GM19468 (cell line): ENCODE measurements around the gene STK40.
A peak's percentile ranks its signal among the peaks of the same experiment; 100 is the strongest.

Source experiments
- ATAC-seq: cut with Tn5 transposase; IDR thresholded peaks from one replicate; pipeline ENCODE4 v1.9.1; 2021; ENCODE audit warnings: mild to moderate bottlenecking, moderate library complexity, moderate number of reproducible peaks; ENCODE audit not compliant: unreplicated experiment; ENCODE audit errors: extremely low read depth

Gene STK40

GRCh38 chr1:36400514-36400824 is 14.7 kb upstream of the STK40 start:
- no peak for ATAC-seq

- ATAC-seq, result no peak
Observed at GRCh38 chr1:36398370-36398977, 12.8 kb upstream of the STK40 start.

GRCh38 chr1:36397378-36398230 is 11.9 kb upstream of the STK40 start, which contains the start of gene LSM10:
Gene LSM10, minus strand, starts transcription at chr1:36397908. Its CDS starts 3,779 bp downstream, at chr1:36394129.
- ATAC-seq, result peak; percentile 65

GRCh38 chr1:36397083-36397377 is 11.3 kb upstream of the STK40 start:
- ATAC-seq, result no peak

GRCh38 chr1:36396359-36396758 is 10.6 kb upstream of the STK40 start:
- no peak for ATAC-seq

- ATAC-seq, result no peak
Observed at GRCh38 chr1:36393686-36394085, 8.0 kb upstream of the STK40 start.

GRCh38 chr1:36392836-36393235 is 7.1 kb upstream of the STK40 start:
- no peak for ATAC-seq

GRCh38 chr1:36391271-36391670 is 5.5 kb upstream of the STK40 start:
- no peak for ATAC-seq

- no peak for ATAC-seq
Observed at GRCh38 chr1:36390411-36390810, 4.7 kb upstream of the STK40 start.

- no peak for ATAC-seq
Observed at GRCh38 chr1:36389999-36390398, 4.3 kb upstream of the STK40 start.

- no peak for ATAC-seq
Observed at GRCh38 chr1:36389261-36389660, 3.5 kb upstream of the STK40 start.

GRCh38 chr1:36387141-36387949 is 1.6 kb upstream of the STK40 start:
- ATAC-seq, result no peak

GRCh38 chr1:36386265-36387140 is 779 bp upstream of the STK40 start:
- no peak for ATAC-seq

GRCh38 chr1:36384542-36385409 is 948 bp downstream of the STK40 start:
- no peak for ATAC-seq

GRCh38 chr1:36383240-36383639 is 2.5 kb downstream of the STK40 start:
- ATAC-seq, result no peak

- ATAC-seq, result no peak
Observed at GRCh38 chr1:36382669-36383068, 3.1 kb downstream of the STK40 start.

GRCh38 chr1:36382231-36382630 is 3.5 kb downstream of the STK40 start:
- ATAC-seq, result no peak

- no peak for ATAC-seq
Observed at GRCh38 chr1:36381405-36381804, 4.3 kb downstream of the STK40 start.

- ATAC-seq, result no peak
Observed at GRCh38 chr1:36380782-36381181, 4.9 kb downstream of the STK40 start.
